Ascending aorta (tissue), 2 donors: Measurements from ENCODE around the gene DIO3. TPM values are rescaled to one million over a fixed set of nuclear protein-coding genes. Genes with fewer than 3 reads are reported as not detected.
"Not testable (repeated sequence)": the region's sequence is repeated elsewhere in the genome, so short reads cannot be mapped to it uniquely, and the experiment has no call there.

ENCODE experiments used
- DNase-seq, 2 donors: peaks; one replicate each; pipeline ENCODE4 v3.0.0-alpha.2; 2019; ENCODE audit warnings: low spot score in 2 of 2
- H3K27ac ChIP-seq, 2 donors: fragments of 200-600 bp; sonication (generic); one replicate each; pipeline ENCODE4 v1.5.1; 2016 to 2017; ENCODE audit warnings: mild to moderate bottlenecking in 1 of 2
- H3K27me3 ChIP-seq: fragments of 200-600 bp; sonication (generic); one replicate; pipeline ENCODE4 v1.5.1; 2017
- H3K36me3 ChIP-seq, 2 donors: fragments of 200-600 bp; sonication (generic); one replicate each; pipeline ENCODE4 v1.5.1; 2016
- H3K4me1 ChIP-seq, 2 donors: fragments of 200-600 bp; sonication (generic); one replicate each; pipeline ENCODE4 v1.5.1; 2016 to 2017; ENCODE audit warnings: mild to moderate bottlenecking in 1 of 2
- H3K4me3 ChIP-seq, 2 donors: fragments of 200-600 bp; sonication (generic); one replicate each; pipeline ENCODE4 v1.5.1; 2016 to 2017; ENCODE audit warnings: mild to moderate bottlenecking in 1 of 2
- H3K9me3 ChIP-seq, 2 donors: fragments of 200-600 bp; sonication (generic); one replicate each; pipeline ENCODE4 v1.5.1; 2016
- CTCF ChIP-seq, 3 experiments: fragments of 200-600 bp in 2 of 3; fragments of 450-650 bp in 1 of 3; sonication (generic) in 2 of 3; IDR thresholded peaks; one replicate each; pipeline ENCODE4 v1.5.1; 2016 to 2019; ENCODE audit warnings: antibody characterized with exemption in 3 of 3, mild to moderate bottlenecking in 1 of 3, moderate library complexity in 1 of 3
- intact Hi-C: fragments of 100-400 bp; cut with DNase I; formaldehyde crosslinking; loops from one replicate; pipeline ENCODE4 v1.15.1; 2023
- total RNA-seq: library from RNA; depleted of rRNA; stranded (reverse); fragments of >200 nt; gene quantifications from one replicate; pipeline ENCODE4 v1.1.0, GENCODE V29; 2016

The DIO3 gene
- total RNA-seq, 1 donor from 2014 or later = not detected

GRCh38 chr14:101548710-101549109 lies 12.6 kb upstream of the DIO3 start:
- no peak for TF ChIP-seq CTCF (IDR thresholded peaks at IDR 0.05)
- Histone ChIP-seq H3K4me3 (no peak overlapping the region), H3K36me3 (no peaks in the 10 kb centered on the region), H3K9me3 (no peaks in the 10 kb centered on the region), H3K27ac (no peak overlapping the region), H3K27me3 (no peaks in the 10 kb centered on the region), H3K4me1 (no peaks in the 10 kb centered on the region)
- intact Hi-C loops = loop anchor here (10.0 kb wide), 1 partner anchor 1894 kb away; no protein-coding TSS in a partner anchor
- no peak for DNase-seq

- no peak for TF ChIP-seq CTCF (IDR thresholded peaks at IDR 0.05)
- Histone ChIP-seq H3K9me3 (no peaks in the 10 kb centered on the region), H3K4me3 (no peak overlapping the region), H3K4me1 (no peaks in the 10 kb centered on the region), H3K36me3 (no peaks in the 10 kb centered on the region), H3K27ac (no peak overlapping the region), H3K27me3 (no peaks in the 10 kb centered on the region)
- intact Hi-C loops = loop anchor here (10.0 kb wide), 1 partner anchor 1894 kb away; no protein-coding TSS in a partner anchor
- no peak for DNase-seq
Observed at GRCh38 chr14:101549154-101549553, 12.1 kb upstream of the DIO3 start.

- H3K27me3 ChIP-seq, H3K36me3 ChIP-seq, H3K4me3 ChIP-seq, intact Hi-C loops, H3K9me3 ChIP-seq, H3K4me1 ChIP-seq, DNase-seq, H3K27ac ChIP-seq: not testable (repeated sequence)
Observed at GRCh38 chr14:101550202-101550912, 10.9 kb upstream of the DIO3 start.

GRCh38 chr14:101551729-101552595 lies 9.3 kb upstream of the DIO3 start:
- H3K4me3 ChIP-seq = no peak overlapping the region
- no peak overlapping the region for H3K27ac ChIP-seq
- DNase-seq = no peak
- TF ChIP-seq CTCF (IDR thresholded peaks at IDR 0.05) = no peak
- H3K9me3 ChIP-seq = no peaks in the 10 kb centered on the region
- H3K27me3 ChIP-seq = no peaks in the 10 kb centered on the region
- H3K4me1 ChIP-seq = no peaks in the 10 kb centered on the region
- intact Hi-C loops = no loop called here
- H3K36me3 ChIP-seq = no peaks in the 10 kb centered on the region

- Histone ChIP-seq H3K27me3 (no peaks in the 10 kb centered on the region), H3K4me1 (no peaks in the 10 kb centered on the region), H3K27ac (no peak overlapping the region), H3K36me3 (no peaks in the 10 kb centered on the region), H3K4me3 (no peak overlapping the region), H3K9me3 (no peaks in the 10 kb centered on the region)
- intact Hi-C loops = no loop called here
- TF ChIP-seq CTCF (IDR thresholded peaks at IDR 0.05) = no peak
- DNase-seq = no peak
Observed at GRCh38 chr14:101552786-101553231, 8.5 kb upstream of the DIO3 start.

- Histone ChIP-seq H3K4me3 (no peak overlapping the region), H3K9me3 (no peaks in the 10 kb centered on the region), H3K27ac (no peak overlapping the region), H3K27me3 (no peaks in the 10 kb centered on the region), H3K36me3 (no peaks in the 10 kb centered on the region), H3K4me1 (no peaks in the 10 kb centered on the region)
- TF ChIP-seq CTCF (IDR thresholded peaks at IDR 0.05) = no peak
- DNase-seq = no peak
- intact Hi-C loops = no loop called here
Observed at GRCh38 chr14:101553393-101553792, 7.9 kb upstream of the DIO3 start.
